ENCODE results near the gene AQP7. TPM values are rescaled to one million over a fixed set of nuclear protein-coding genes. Genes with fewer than 3 reads are reported as not detected.
A peak's percentile ranks its signal among the peaks of the same experiment; 100 is the strongest.

The AQP7 gene
- total and polyA plus RNA-seq, 9 of the 15 experiments (the other 6 are each of a cell fraction or from before 2014, with no cell fraction given): 0.04 to 0.53 (median 0.07) TPM; not detected in 4

DNA sequence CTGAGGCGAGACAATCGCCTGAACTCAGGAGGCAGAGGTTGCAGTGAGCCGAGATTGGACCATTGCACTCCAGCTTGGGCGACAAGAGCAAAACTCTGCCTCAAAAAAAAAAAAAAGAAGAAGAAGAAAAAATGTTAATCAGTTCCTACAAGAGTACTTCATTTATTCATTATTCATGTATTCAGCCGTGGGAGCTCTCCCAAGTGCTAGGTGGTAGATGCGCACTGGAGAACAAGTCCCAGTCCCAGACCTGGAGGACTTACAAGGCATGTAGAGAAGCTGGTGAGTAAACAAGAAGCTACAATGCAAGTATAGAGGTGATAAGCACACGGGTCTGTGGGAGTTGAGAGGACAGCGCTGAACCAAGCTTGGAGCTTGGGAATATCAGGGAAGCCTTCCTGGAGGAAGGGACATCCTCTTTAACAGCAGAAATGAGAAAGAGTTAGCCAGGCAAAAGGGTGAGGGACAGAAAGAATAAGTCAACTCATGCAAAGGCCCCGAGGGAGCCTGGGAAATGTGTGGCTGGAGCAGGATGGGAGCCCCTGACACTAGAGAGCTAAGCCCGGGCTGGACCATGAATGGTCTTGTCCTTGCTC is 17.4 kb upstream of the AQP7 start:
- intact Hi-C loops (cut with micrococcal nuclease): loop anchor here (5.0 kb wide), 1 partner anchor 32 kb away; no protein-coding TSS in a partner anchor
- FAIRE-seq: no peak
- WGBS (ENCODE audit: insufficient coverage, low coverage, missing lambda C conversion rate): 39% methylated on average over 7 of the region's 10 CpGs
- H3K9me3 ChIP-seq (replicated peaks; ENCODE audit: control insufficient read depth, insufficient read depth, low read depth, low read length): no peaks in the 10 kb centered on the region
- no peaks in the 10 kb centered on the region for H3K9me1 ChIP-seq (ENCODE audit: control insufficient read depth, insufficient read depth, low read length)
- no peak overlapping the region for H3K27ac ChIP-seq (ENCODE audit: extremely low read depth, low read depth, low read length)
- peaks cover 10 to 22% of the 10 kb centered on the region in 2 experiments; a peak in 4 of 5 replicates for H3K4me1 ChIP-seq (replicated peaks in 1 of 2; ENCODE audit: control insufficient read depth in 2 of 2, insufficient read depth in 2 of 2, low read length in 2 of 2)
- no peak overlapping the region for H3K4me3 ChIP-seq
- no peak for ATAC-seq
- H3K79me2 ChIP-seq (ENCODE audit: control insufficient read depth, insufficient read depth, low read length): no peaks in the 10 kb centered on the region
- in situ Hi-C loops (cut with MboI): no loop called here
- ChIA-PET CTCF (ENCODE audit: low intra/inter-chr PET ratio) (no interaction called here), POLR2A (interaction anchor here (0.7 kb wide), 1 partner anchor 16 kb away, joined by 3 read pairs; no protein-coding TSS in a partner anchor)
- H2AFZ ChIP-seq (ENCODE audit: low read depth, low read length): peak overlapping the region; percentile 63
- H4K20me1 ChIP-seq (replicated peaks; ENCODE audit: control insufficient read depth, insufficient read depth, low read length): no peaks in the 10 kb centered on the region
- no peak for DNase-seq (ENCODE audit: extremely low read depth in 1 of 4, low spot score in 3 of 4)
- H3K27me3 ChIP-seq (ENCODE audit: control insufficient read depth in 2 of 2, insufficient read depth in 2 of 2, low read length in 2 of 2): no peaks in the 10 kb centered on the region
- BruUV-seq (replicated peaks): no TSS peak
- TF ChIP-seq ZFP36 (IDR thresholded peaks at IDR 0.05; ENCODE audit: low read depth, low read length, partially characterized antibody) (peak; percentile 96), ZNF436 (CRISPR knock-in tag; IDR thresholded peaks at IDR 0.05) (peak; percentile 66; the same call in 1 of the 2 replicates), ZNF347 (CRISPR knock-in tag; IDR thresholded peaks at IDR 0.05; ENCODE audit: low read depth) (no peak)
- H3K4me2 ChIP-seq (ENCODE audit: insufficient read depth, low read length): no peak overlapping the region
- no peak overlapping the region for H3K9ac ChIP-seq (ENCODE audit: insufficient read depth in 1 of 2, low read depth in 2 of 2, low read length in 2 of 2)
- no peaks in the 10 kb centered on the region for H3K36me3 ChIP-seq (ENCODE audit: control insufficient read depth, insufficient read depth, low read length)

GRCh38 chr9:33418090-33418489 is 15.7 kb upstream of the AQP7 start:
- Histone ChIP-seq H3K4me2 (ENCODE audit: insufficient read depth, low read length) (no peak overlapping the region), H3K27me3 (ENCODE audit: control insufficient read depth in 2 of 2, insufficient read depth in 2 of 2, low read length in 2 of 2) (no peaks in the 10 kb centered on the region), H3K9me3 (replicated peaks; ENCODE audit: control insufficient read depth, insufficient read depth, low read depth, low read length) (no peaks in the 10 kb centered on the region), H3K4me3 (no peak overlapping the region), H2AFZ (ENCODE audit: low read depth, low read length) (no peak overlapping the region), H3K9ac (ENCODE audit: insufficient read depth in 1 of 2, low read depth in 2 of 2, low read length in 2 of 2) (peak overlapping the region in 1 of 2 experiments; percentile 26; a peak in 2 of 4 replicates), H3K79me2 (ENCODE audit: control insufficient read depth, insufficient read depth, low read length) (no peaks in the 10 kb centered on the region), H3K4me1 (replicated peaks in 1 of 2; ENCODE audit: control insufficient read depth in 2 of 2, insufficient read depth in 2 of 2, low read length in 2 of 2) (peaks cover 19 to 32% of the 10 kb centered on the region in 2 experiments; a peak in 4 of 5 replicates), H4K20me1 (replicated peaks; ENCODE audit: control insufficient read depth, insufficient read depth, low read length) (no peaks in the 10 kb centered on the region), H3K27ac (ENCODE audit: extremely low read depth, low read depth, low read length) (no peak overlapping the region), H3K36me3 (ENCODE audit: control insufficient read depth, insufficient read depth, low read length) (no peaks in the 10 kb centered on the region), H3K9me1 (ENCODE audit: control insufficient read depth, insufficient read depth, low read length) (no peaks in the 10 kb centered on the region)
- intact Hi-C loops (cut with micrococcal nuclease): loop anchor here (5.0 kb wide), 1 partner anchor 34 kb away; no protein-coding TSS in a partner anchor
- FAIRE-seq (no peak), DNase-seq (ENCODE audit: extremely low read depth in 1 of 4, low spot score in 3 of 4) (no peak), ATAC-seq (no peak)
- TF ChIP-seq XRCC3 (IDR thresholded peaks at IDR 0.05): no peak
- TF ChIP-seq ZNF77 (CRISPR knock-in tag; IDR thresholded peaks at IDR 0.05): no peak
- TF ChIP-seq, protein P1, sequence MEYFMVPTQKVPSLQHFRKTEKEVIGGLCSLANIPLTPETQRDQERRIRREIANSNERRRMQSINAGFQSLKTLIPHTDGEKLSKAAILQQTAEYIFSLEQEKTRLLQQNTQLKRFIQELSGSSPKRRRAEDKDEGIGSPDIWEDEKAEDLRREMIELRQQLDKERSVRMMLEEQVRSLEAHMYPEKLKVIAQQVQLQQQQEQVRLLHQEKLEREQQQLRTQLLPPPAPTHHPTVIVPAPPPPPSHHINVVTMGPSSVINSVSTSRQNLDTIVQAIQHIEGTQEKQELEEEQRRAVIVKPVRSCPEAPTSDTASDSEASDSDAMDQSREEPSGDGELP (CRISPR knock-in tag; IDR thresholded peaks at IDR 0.05; ENCODE audit: borderline replicate concordance): no peak
- TF ChIP-seq POLR2AphosphoS2 (IDR thresholded peaks at IDR 0.05; ENCODE audit: low read length): no peak
- no peak for TF ChIP-seq CEBPB (tag; IDR thresholded peaks at IDR 0.05)
- no peak for TF ChIP-seq DIDO1 (tag; IDR thresholded peaks at IDR 0.05; ENCODE audit: low read depth)
- BruUV-seq (replicated peaks): no TSS peak
- WGBS (ENCODE audit: insufficient coverage, low coverage, missing lambda C conversion rate): 48% methylated on average over 5 of the region's 8 CpGs
- ChIA-PET CTCF (ENCODE audit: low intra/inter-chr PET ratio) (no interaction called here), POLR2A (interaction anchor here (0.6 kb wide), 1 partner anchor 480 kb away, joined by 3 read pairs; no protein-coding TSS in a partner anchor)
- in situ Hi-C loops (cut with MboI): no loop called here
